ENCODE measurements around the gene PFKL.

PFKL gene

DNA sequence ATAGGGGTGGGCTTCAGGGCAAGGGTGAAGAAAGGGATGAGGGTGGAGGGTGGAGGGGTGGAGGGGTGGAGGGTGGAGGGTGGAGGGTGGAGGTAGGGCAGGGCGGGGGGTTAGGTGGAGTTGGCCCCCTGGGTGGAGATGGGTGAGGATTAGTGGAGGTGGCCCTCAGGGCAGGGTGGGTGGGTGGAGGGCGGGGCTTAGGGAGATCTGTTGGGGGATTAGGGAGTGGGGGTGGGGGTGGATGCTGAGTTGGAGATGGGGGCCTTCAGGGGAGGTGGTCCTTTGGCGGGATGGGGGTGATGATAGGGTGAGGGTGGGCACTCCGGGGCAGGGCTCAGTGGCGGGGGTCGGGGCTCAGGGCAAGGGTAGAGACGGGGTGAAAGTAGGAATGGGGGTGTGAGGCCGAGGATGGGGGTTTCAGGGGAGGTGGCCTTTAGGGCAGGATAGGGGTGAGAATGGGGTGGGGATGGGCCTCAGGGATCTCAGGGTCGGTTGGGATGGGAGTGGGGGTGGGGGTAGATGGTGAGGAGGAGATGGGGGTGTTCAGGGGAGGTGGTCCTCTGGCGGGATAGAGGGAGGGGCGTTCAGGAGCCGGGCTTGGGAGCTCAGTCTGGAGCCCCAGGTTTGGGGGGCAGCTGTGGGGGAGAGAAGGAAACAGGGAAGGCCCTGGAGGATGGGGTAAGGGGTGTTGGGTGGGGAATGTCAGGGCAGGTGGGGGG is 37.4 kb upstream of the PFKL start:
- TF ChIP-seq PAX5 (IDR thresholded peaks at IDR 0.05; ENCODE audit: insufficient read depth, low read length, severe bottlenecking) = no peak
- no peak for TF ChIP-seq POLR2A (IDR thresholded peaks at IDR 0.05; ENCODE audit: low read depth, low read length)
- TF ChIP-seq TAF1 (IDR thresholded peaks at IDR 0.05; ENCODE audit: low read depth, low read length) = no peak
- TF ChIP-seq SPI1 (IDR thresholded peaks at IDR 0.05; ENCODE audit: low read depth, low read length) = no peak
- no peak for TF ChIP-seq POLR2AphosphoS5 (IDR thresholded peaks at IDR 0.05; ENCODE audit: low read depth, low read length)
- TF ChIP-seq POU2F2 (IDR thresholded peaks at IDR 0.05; ENCODE audit: low read depth, low read length) = no peak
- DNase-seq (ENCODE audit: insufficient read length, low spot score) (no peak), FAIRE-seq (no peak)

GRCh38 chr21:44263221-44263760 is 36.6 kb upstream of the PFKL start:
- DNase-seq (ENCODE audit: insufficient read length, low spot score) (no peak), FAIRE-seq (no peak)
- TF ChIP-seq POLR2AphosphoS5 (IDR thresholded peaks at IDR 0.05; ENCODE audit: low read depth, low read length) (no peak), POU2F2 (IDR thresholded peaks at IDR 0.05; ENCODE audit: low read depth, low read length) (no peak), SPI1 (IDR thresholded peaks at IDR 0.05; ENCODE audit: low read depth, low read length) (no peak), TAF1 (IDR thresholded peaks at IDR 0.05; ENCODE audit: low read depth, low read length) (no peak), POLR2A (IDR thresholded peaks at IDR 0.05; ENCODE audit: low read depth, low read length) (no peak), PAX5 (IDR thresholded peaks at IDR 0.05; ENCODE audit: insufficient read depth, low read length, severe bottlenecking) (no peak)

GRCh38 chr21:44263768-44264167 is 36.1 kb upstream of the PFKL start:
- DNase-seq (ENCODE audit: insufficient read length, low spot score) = no peak
- FAIRE-seq = no peak
- TF ChIP-seq PAX5 (IDR thresholded peaks at IDR 0.05; ENCODE audit: insufficient read depth, low read length, severe bottlenecking) (no peak), SPI1 (IDR thresholded peaks at IDR 0.05; ENCODE audit: low read depth, low read length) (no peak), POLR2AphosphoS5 (IDR thresholded peaks at IDR 0.05; ENCODE audit: low read depth, low read length) (no peak), TAF1 (IDR thresholded peaks at IDR 0.05; ENCODE audit: low read depth, low read length) (no peak)

- TF ChIP-seq PAX5 (IDR thresholded peaks at IDR 0.05; ENCODE audit: insufficient read depth, low read length, severe bottlenecking) = no peak
- no peak for TF ChIP-seq SPI1 (IDR thresholded peaks at IDR 0.05; ENCODE audit: low read depth, low read length)
- no peak for TF ChIP-seq TAF1 (IDR thresholded peaks at IDR 0.05; ENCODE audit: low read depth, low read length)
- no peak for TF ChIP-seq POLR2AphosphoS5 (IDR thresholded peaks at IDR 0.05; ENCODE audit: low read depth, low read length)
- TF ChIP-seq POU2F2 (IDR thresholded peaks at IDR 0.05; ENCODE audit: low read depth, low read length) = no peak
- TF ChIP-seq POLR2A (IDR thresholded peaks at IDR 0.05; ENCODE audit: low read depth, low read length) = no peak
- FAIRE-seq = no peak
These were observed 34.1 kb upstream of the PFKL start for GRCh38 chr21:44265734-44266270.

GRCh38 chr21:44267655-44268142 is 32.2 kb upstream of the PFKL start:
- FAIRE-seq (no peak), DNase-seq (ENCODE audit: insufficient read length, low spot score) (no peak)
- TF ChIP-seq POU2F2 (IDR thresholded peaks at IDR 0.05; ENCODE audit: low read depth, low read length) = no peak
- no peak for TF ChIP-seq TAF1 (IDR thresholded peaks at IDR 0.05; ENCODE audit: low read depth, low read length)
- no peak for TF ChIP-seq SPI1 (IDR thresholded peaks at IDR 0.05; ENCODE audit: low read depth, low read length)
- TF ChIP-seq POLR2AphosphoS5 (IDR thresholded peaks at IDR 0.05; ENCODE audit: low read depth, low read length) = no peak
- no peak for TF ChIP-seq PAX5 (IDR thresholded peaks at IDR 0.05; ENCODE audit: insufficient read depth, low read length, severe bottlenecking)
- no peak for TF ChIP-seq POLR2A (IDR thresholded peaks at IDR 0.05; ENCODE audit: low read depth, low read length)

More at GRCh38 chr21:44265734-44266270, 34.1 kb upstream of the PFKL start:
- no peak for DNase-seq (ENCODE audit: insufficient read length, low spot score)

- no peak for DNase-seq (ENCODE audit: insufficient read length, low spot score)
- TF ChIP-seq TAF1 (IDR thresholded peaks at IDR 0.05; ENCODE audit: low read depth, low read length) = no peak
- TF ChIP-seq POLR2A (IDR thresholded peaks at IDR 0.05; ENCODE audit: low read depth, low read length) = no peak
- no peak for TF ChIP-seq POLR2AphosphoS5 (IDR thresholded peaks at IDR 0.05; ENCODE audit: low read depth, low read length)
- no peak for TF ChIP-seq SPI1 (IDR thresholded peaks at IDR 0.05; ENCODE audit: low read depth, low read length)
- no peak for TF ChIP-seq PAX5 (IDR thresholded peaks at IDR 0.05; ENCODE audit: insufficient read depth, low read length, severe bottlenecking)
- no peak for FAIRE-seq
These were observed 30.8 kb upstream of the PFKL start for GRCh38 chr21:44269090-44269489.

- DNase-seq (ENCODE audit: insufficient read length, low spot score) = no peak
- TF ChIP-seq POLR2AphosphoS5 (IDR thresholded peaks at IDR 0.05; ENCODE audit: low read depth, low read length) = no peak
- TF ChIP-seq POLR2A (IDR thresholded peaks at IDR 0.05; ENCODE audit: low read depth, low read length) = no peak
- TF ChIP-seq SPI1 (IDR thresholded peaks at IDR 0.05; ENCODE audit: low read depth, low read length) = no peak
- no peak for TF ChIP-seq POU2F2 (IDR thresholded peaks at IDR 0.05; ENCODE audit: low read depth, low read length)
- no peak for TF ChIP-seq TAF1 (IDR thresholded peaks at IDR 0.05; ENCODE audit: low read depth, low read length)
- TF ChIP-seq PAX5 (IDR thresholded peaks at IDR 0.05; ENCODE audit: insufficient read depth, low read length, severe bottlenecking) = no peak
- no peak for FAIRE-seq
These were observed 28.1 kb upstream of the PFKL start for GRCh38 chr21:44271558-44272283.

DNA sequence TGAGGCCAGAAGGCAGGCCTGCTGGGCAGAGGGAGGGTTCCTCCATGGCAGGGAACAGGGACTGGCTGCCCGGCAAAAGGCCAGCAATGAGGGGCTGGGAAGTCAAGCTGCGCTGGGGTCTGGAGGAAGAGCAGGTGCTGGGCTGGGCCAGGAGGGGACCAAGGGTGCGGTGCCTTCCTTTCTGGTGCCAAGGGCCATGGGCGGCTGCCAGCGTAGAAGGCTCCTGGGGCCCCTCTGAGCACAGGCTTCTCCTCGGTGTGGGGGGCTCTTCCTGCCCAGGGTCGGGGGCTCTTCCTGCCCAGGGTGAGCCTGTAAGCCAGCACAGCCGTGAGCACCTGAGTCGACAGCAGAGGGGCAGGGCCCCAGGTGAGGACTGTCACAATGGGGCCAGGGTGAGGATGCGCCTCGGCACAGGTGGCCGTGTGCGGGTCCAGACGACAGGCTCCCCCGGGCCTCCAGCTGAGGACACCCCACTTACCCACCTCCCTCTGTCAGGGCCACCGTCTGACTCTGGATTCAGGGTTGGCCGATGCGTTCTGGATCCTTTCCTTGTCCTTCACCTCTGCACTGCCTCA is 27.5 kb upstream of the PFKL start:
- DNase-seq (ENCODE audit: insufficient read length, low spot score) (no peak), FAIRE-seq (no peak)
- TF ChIP-seq TAF1 (IDR thresholded peaks at IDR 0.05; ENCODE audit: low read depth, low read length) = no peak
- no peak for TF ChIP-seq POLR2A (IDR thresholded peaks at IDR 0.05; ENCODE audit: low read depth, low read length)
- no peak for TF ChIP-seq POLR2AphosphoS5 (IDR thresholded peaks at IDR 0.05; ENCODE audit: low read depth, low read length)
- no peak for TF ChIP-seq PAX5 (IDR thresholded peaks at IDR 0.05; ENCODE audit: insufficient read depth, low read length, severe bottlenecking)
- TF ChIP-seq SPI1 (IDR thresholded peaks at IDR 0.05; ENCODE audit: low read depth, low read length) = no peak
- no peak for TF ChIP-seq POU2F2 (IDR thresholded peaks at IDR 0.05; ENCODE audit: low read depth, low read length)

Measured in GM12891 (cell line).